A172 (cell line): ENCODE measurements around the gene PLEKHM2. TPM values are rescaled to one million over a fixed set of nuclear protein-coding genes. Genes with fewer than 3 reads are reported as not detected.
"Not testable (repeated sequence)": the region's sequence is repeated elsewhere in the genome, so short reads cannot be mapped to it uniquely, and the experiment has no call there.

Experiments used
- DNase-seq: peaks from one replicate; pipeline ENCODE4 v3.0.0-alpha.2; 2015; ENCODE audit warnings: low spot score
- total RNA-seq: library from RNA; depleted of rRNA; stranded (reverse); fragments of >200 nt; shearing (Covaris generic); gene quantifications from 2 replicates; pipeline ENCODE4 v1.2.3, GENCODE V29; 2014; rRNA removed

PLEKHM2 gene, protein sequence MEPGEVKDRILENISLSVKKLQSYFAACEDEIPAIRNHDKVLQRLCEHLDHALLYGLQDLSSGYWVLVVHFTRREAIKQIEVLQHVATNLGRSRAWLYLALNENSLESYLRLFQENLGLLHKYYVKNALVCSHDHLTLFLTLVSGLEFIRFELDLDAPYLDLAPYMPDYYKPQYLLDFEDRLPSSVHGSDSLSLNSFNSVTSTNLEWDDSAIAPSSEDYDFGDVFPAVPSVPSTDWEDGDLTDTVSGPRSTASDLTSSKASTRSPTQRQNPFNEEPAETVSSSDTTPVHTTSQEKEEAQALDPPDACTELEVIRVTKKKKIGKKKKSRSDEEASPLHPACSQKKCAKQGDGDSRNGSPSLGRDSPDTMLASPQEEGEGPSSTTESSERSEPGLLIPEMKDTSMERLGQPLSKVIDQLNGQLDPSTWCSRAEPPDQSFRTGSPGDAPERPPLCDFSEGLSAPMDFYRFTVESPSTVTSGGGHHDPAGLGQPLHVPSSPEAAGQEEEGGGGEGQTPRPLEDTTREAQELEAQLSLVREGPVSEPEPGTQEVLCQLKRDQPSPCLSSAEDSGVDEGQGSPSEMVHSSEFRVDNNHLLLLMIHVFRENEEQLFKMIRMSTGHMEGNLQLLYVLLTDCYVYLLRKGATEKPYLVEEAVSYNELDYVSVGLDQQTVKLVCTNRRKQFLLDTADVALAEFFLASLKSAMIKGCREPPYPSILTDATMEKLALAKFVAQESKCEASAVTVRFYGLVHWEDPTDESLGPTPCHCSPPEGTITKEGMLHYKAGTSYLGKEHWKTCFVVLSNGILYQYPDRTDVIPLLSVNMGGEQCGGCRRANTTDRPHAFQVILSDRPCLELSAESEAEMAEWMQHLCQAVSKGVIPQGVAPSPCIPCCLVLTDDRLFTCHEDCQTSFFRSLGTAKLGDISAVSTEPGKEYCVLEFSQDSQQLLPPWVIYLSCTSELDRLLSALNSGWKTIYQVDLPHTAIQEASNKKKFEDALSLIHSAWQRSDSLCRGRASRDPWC
- 18.4 and 22.2 TPM in 2 replicates for total RNA-seq

DNA sequence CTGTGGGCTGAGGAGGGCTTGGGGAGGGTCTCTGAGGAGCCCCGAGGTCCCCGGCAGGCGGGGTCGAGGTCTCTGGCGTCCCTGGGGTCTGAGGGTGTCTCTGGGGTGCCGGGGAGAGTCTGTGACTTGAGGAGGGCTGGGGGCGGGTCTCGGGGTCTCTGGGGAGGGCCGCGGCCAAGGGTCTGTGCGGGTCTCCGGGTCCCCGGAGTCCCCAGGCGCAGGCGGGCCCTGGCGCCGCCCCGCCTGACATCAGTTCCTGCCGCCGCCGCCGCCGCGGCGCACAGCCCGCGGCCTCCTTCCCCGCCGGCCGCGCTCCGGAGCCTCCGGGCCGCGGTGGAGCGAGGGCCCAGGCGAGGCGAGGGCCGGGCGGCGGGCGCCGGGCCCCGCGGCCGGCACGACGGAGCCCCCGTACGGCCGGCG is at the start of gene PLEKHM2:
TSS of gene PLEKHM2 (plus strand) at position 279 of the 420 bp plus-strand sequence. CDS start 239 bp downstream, outside the sequence.
- no peak for DNase-seq

DNA sequence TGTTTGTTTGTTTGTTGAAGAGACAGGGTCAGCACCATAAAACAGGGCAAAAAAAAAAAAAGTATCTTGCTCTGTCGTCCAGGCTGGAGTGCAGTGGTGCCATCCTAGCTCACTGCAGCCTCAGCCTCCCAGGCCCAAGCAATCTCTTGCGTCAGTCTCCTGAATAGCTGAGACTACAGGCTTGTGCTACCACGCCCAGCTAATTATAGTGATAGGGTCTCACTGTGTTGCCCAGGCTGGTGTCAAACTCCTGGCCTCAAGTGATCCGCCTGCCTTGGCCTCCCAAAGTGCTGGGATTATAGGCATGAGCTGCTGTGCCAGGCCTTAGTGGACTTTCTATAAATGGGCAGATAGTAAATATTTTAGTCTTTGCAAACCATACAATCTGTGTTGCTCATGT is 47.7 kb upstream of the PLEKHM2 start:
- no peak for DNase-seq

DNA sequence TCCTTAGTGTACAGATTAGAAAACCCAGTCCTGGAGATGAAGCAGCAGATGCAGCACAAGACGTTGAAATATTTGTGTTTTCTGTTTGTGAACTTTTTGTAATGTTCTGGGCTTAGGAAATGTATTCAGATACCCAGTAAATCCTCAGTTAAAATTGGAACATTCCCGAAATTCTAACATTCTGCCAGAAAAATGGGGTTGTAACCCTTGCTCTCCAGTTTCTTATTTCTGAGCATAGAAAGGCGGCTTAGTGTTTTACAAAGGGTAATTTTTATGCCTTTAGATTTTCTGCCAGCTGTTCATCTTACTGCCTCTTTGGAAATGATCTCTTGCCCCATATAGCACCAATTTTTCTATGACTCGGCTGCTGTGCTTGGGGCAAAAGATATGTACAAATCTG is 46.3 kb upstream of the PLEKHM2 start:
- DNase-seq, result no peak

DNA sequence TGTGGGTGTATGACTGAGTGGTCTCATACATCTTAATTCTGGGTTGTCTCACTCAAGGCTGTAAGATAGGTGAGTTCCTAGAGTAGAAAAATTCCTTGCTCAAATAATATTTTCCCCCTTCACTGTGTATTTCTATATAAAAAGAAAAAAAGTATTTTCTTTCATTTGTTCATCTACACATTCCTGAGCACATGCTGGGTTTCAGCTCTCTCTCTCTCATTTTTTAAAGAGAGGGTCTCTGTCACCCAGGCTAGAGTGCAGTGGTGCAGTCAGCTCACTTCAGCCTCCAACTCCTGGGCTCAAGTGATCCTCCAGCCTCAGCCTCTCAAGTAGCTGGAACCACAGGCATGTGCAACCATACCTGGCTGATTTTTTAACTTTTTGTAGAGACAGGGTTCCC is 44.9 kb upstream of the PLEKHM2 start:
- DNase-seq, result no peak

DNA sequence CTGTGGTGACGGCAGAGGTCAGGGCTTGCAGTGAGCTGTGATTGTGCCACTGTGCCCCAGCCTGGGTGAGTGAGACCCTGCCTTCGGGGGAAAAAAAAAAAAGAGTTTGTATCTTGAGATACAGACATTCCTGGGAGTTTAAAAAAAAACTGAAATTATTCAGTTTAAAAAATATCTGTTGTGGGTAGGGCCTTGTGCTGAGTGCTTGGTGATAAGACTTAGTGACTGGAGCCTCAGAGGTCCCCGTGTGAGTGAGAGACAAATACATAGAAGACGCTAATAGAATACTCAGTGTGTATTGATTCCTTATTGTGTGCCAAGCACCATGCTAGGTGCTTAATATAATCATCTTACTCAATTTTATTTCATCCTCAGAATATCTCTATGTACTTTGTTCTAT is 44.2 kb upstream of the PLEKHM2 start:
- DNase-seq, result no peak

DNA sequence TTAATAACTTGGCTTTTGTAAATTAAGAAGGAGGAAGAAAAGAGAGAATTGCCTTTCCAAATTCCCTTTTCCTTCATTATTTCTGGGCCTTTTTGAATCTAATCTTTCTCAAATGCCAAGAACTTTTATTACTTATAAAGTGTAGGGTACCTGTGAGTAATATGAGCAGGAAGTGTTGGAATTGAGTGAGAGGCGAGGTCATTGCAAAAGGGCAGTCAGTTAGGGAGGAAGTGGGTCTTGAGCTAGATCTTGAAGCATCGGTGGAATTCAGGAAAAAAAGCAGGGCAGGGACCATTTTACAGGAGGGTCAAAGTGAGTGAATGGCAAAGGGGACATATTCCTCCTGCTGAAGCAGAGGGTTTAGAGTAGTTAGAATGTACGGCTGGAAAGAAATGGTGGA is 43.5 kb upstream of the PLEKHM2 start:
- DNase-seq, result no peak

DNA sequence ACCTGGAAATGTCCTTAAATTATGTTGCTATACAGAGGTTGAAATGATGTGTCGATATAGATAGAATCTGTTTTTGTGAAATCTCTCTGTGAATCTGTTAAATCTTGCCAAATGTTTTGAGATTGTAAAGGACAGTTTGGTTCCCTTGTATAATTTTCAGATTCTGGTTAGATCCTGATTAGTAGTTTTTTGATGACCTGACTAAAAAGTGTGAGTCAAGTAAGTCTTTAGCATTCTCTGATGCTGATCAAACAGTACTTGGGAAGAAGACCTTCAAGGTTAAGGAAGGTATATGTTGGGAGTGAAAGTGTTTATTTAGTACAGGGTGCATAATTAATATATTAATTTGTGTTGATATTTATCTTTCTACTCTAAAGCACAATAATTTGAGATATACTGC is 34.2 kb upstream of the PLEKHM2 start:
- DNase-seq, result no peak

DNA sequence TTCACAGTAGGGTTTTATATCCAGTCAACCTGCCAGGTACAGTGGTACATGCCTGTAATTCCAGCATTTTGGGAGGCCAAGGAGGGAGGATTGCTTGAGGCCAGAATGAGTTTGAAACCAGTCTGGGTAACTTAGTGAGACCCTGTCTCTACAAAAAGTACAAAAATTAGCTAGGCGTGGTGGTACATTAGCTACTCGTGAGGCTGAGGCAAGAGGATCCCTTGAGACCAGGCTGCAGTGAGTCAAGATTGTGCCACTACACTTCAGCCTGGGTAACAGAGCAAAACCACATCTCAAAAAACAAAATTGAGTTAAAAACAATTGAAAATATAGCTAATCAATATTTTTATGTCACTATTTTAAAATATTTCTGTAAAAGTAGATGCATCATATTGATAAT is 33.7 kb upstream of the PLEKHM2 start:
- DNase-seq, result no peak

DNA sequence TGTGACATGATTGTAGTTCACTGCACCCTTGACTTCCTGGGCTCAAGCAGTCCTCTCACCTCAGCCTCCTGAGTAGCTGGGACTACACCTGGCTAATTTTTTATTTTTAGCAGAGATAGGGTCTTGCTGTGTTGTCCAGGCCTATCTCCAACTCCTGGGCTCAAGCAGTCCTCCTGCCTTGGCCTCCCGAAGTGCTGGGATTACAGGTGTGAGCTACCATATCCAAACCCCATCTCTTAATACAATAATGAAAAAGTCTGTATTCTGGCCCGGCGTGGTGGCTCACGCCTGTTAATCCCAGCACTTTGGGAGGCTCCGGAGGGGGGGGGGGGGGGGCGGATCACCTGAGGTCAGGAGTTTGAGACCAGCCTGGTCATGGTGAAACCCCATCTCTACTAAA is 32.0 kb upstream of the PLEKHM2 start:
- DNase-seq, result not testable (repeated sequence)

DNA sequence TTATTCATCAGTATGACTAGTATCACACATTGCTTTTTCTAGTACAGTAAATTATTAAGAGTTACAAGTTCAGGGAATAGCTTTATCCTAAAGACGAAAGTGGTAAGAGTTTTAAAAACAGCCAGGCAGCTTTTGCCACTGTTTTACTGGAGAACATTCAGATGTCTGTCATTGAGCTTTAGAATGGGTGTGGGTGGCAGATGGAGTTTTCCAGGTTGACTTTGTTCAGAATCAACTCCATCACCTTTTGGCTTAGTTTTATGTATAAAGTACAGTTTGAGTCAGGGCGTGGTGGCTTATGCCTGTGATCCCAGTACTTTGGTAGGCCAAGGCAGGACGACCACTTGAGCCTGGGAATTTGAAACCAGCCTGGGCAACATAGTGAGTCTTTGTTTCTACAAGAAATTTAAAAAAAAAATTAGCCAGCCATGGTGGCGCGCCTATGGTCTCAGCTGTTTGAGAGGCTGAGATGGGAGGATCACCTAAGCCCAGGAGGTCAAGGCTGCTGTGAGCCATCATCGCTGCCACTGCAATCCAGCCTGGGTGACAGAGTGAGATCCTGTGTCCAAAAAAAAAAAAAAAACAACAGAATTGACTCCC is 29.9 kb upstream of the PLEKHM2 start:
- no peak for DNase-seq

DNA sequence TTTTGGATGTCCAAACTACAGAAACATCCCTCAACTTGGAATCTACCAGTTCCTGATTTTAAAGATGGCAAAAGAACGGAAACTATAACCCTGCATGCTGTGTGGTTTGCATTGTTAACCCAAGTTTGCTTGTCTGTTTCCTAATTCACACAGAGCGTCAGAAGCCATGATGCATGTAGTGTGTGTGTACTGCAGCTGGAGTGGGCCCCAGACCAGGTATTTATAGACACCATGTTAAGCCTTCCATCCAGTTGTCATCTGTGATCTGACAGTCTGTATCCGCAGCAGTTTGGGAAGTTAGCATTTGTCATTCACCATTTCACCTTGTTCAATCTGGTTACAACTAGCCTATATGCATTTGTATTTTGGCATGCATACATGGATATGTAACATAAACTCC is 27.7 kb upstream of the PLEKHM2 start:
- no peak for DNase-seq

DNA sequence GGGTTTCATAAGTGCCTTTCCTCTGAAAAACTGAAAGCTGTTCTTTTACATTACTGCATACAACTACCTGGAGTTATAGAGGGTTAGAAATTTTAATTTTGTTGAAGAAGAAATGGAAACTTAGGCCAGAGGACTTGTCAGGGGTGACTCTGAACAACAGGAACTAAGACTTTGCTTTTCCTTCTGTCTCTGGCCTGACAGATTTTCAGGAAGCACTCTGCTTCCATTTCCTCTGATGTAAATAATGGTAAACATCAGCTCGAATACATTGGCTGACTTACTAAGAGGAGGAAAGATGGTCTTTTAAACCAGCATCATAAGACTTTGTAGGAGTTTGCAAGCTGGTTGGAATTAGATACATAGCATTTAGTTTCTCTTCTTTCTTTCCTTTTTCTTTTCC is 27.1 kb upstream of the PLEKHM2 start:
- no peak for DNase-seq

DNA sequence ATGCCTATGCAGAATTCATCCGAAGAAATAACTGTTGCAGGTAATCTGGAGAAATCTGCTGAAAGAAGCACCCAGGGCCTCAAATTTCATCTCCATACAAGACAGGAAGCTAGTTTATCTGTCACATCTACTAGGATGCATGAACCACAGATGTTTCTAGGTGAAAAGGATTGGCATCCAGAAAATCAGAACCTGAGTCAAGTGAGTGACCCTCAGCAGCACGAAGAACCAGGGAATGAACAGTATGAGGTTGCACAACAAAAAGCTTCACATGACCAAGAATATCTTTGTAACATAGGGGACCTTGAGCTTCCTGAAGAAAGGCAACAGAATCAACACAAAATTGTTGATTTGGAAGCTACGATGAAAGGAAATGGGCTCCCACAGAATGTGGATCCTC is 24.0 kb upstream of the PLEKHM2 start:
- no peak for DNase-seq

DNA sequence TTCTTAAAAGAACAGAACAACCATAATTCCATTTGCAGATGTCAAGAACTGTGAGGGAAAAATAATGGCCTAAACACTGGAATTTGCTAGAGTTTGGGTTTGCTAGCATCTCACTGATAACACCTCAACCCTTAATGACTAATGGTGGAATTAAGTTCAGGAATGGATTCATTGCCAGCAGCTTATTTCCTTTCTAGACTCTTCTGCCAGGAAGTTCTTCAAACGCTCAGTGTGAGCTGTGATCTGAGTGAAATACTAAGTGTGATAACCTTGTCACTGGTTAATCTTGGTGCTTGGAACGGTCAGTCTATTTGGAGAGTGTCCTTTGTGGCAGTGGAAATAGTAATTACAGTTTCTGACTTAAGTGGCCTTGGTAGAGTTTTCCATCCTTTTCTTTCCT is 21.6 kb upstream of the PLEKHM2 start:
- no peak for DNase-seq

DNA sequence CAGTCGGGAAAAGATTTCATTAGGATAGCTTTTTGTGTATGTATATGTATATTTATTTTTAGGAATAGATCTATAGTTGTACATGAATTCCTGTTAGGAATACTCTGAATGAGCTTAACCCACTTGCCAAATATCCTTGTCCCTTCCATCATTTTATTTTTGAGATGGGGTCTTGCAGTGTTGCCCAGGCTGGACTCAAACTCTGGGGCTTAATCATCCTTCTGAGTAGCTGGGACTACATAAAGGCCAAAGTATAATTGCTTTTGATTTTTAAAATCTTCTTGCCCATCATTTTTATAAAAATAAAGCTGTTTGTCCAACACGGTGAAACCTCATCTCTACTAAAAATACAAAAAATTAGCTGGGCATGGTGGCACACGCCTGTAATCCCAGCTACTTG is 20.2 kb upstream of the PLEKHM2 start:
- no peak for DNase-seq

DNA sequence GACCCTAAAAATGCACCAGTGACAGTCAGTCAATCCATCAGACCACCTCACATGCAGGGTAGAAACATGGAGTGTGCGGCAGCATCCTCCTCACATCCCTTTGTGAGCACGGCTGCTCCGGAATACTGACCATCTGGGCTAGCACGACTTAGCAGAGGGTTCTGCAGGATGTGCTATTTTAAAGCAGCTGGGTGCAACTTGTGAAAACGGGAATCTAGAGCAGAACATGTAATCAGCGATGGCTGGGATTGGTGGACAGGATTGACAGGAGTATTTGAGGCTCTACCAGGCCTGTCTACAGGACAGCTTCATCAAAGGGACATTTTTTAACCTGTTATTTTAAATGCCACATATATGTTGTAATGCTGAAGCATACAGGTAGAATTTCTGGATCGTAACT is 16.8 kb upstream of the PLEKHM2 start:
- DNase-seq, result no peak

DNA sequence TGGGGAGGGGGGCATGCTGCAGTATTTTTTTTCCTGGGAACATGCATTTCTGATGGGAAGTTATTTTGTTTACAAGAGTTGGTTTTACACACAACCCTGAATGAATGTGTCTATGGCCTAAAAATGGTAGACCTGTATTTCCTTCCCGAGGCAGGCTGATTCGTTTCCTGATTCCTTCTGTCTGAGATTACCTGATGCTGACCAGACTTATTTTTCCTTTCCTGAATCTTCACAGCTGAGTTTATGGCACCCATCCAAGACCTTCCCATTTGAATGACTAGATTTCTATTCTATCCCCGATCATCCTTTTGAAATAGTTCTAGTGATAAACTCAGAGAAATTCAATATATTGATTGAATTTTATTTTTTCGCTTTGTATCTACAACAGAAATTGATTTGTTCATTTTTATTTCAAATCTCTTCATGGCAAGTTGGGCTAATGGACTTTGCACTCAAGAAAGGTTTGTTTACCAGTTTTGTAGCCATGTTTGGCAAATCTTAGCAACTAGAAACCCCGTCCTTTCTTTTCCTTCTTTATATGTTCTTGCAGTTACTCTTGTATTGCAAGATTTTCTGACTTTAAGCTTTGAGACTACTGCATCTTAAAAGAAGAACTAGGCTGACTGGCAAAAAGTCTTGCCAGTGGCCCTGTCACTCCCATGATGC is 15.9 kb upstream of the PLEKHM2 start:
- no peak for DNase-seq

DNA sequence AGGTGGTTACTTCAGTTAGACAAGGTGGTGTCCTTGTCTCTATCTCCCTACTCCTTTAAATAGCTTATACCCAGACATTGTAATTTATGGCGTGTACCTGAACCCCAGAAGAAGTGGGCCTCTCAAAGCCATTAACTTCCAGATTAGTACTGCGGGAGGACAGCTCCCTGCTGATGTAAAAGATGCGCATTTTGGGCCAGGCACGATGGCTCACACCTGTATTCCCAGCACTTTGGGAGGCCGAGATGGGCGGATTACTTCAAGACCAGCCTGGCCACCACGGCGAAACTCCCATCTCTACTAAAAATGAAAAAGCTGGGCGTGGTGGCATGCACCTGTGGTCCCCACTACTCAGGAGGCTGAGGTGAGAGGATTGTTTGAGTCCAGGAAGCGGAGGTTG is 15.0 kb upstream of the PLEKHM2 start:
- no peak for DNase-seq

DNA sequence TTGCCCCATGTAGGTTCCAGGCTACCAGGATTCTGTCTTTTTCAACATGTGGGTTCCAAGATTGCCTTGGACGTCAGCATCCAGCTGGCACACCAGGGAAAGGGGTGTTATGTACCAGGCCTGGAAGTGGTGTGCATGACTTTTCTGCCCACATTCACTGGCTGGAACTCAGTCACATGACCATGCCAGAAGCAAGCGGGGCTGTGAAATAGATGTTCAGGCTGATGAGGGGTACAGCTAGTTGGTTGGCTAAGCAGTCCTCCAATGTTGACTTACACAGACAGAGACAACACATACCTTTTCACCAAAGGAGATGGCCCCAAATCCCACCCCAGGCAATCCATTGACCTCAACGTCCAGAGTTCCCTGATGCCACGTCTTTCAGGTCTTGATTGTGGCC is 14.3 kb upstream of the PLEKHM2 start:
- no peak for DNase-seq

DNA sequence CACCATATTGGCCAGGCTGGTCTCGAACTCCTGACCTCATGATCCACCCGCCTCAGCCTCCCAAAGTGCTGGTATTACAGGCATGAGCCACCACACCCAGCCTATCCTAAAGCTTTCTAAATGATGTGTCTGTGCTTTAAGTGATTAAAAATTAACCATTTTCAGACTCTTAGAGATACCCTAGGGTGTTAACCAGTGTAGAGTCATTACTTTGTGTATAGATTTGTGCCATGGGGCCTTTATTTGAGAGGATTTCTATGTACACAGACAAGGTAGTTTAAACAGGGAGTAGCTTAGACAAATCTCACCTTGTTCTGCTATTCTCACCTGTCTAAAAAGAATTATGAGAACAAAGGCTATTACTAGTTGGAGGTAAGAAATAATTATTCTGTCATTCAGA is 12.7 kb upstream of the PLEKHM2 start:
- DNase-seq, result no peak

DNA sequence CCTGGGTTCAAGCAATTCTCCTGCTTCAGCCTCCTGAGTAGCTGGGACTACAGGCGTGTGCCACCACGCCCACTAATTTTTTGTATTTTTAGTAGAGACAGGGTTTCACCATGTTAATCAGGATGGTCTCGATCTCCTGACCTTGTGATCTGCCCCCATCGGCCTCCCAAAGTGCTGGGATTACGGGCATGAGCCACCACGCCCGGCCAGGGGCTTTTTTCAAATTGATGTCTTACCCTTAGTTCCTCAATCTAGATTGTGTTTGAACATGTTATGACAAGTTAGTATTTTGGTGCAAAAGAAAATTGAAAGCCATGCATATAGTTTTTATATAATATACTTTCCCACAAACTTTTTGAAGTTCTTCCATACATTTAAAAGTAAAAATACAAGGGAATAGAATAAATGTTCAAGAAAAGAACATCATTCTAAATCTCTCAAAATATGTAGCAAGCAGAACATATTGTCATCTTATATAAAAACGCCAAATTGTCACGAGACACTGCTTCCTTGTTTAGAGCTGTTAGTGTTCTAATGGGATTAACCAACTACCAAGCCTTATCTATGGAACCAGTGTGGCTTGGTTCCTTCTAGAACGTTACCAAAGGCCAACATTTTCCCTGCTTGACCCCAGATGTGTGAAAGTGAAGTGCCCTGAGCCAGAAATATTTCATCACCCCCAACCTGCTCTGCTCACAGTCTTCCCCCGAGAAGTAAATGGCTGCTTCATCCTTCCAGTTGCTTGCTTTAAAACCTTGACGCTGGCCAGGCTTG is 9.5 kb upstream of the PLEKHM2 start:
- no peak for DNase-seq
